Fibroblast of villous mesenchyme (primary cell): Measurements from ENCODE around the gene RPS6KA1. TPM values are rescaled to one million over a fixed set of nuclear protein-coding genes. Genes with fewer than 3 reads are reported as not detected.
"Not testable (repeated sequence)": the region's sequence is repeated elsewhere in the genome, so short reads cannot be mapped to it uniquely, and the experiment has no call there.

Experiments
- DNase-seq: peaks from one replicate; pipeline ENCODE4 v3.0.0-alpha.2; 2010; ENCODE audit warnings: low read depth
- H3K4me3 ChIP-seq: 2 replicates; pipeline ENCODE4 v1.5.1; 2011; ENCODE audit warnings: low read depth, mild to moderate bottlenecking, low read length
- CTCF ChIP-seq: IDR thresholded peaks from 2 replicates; pipeline ENCODE4 v1.5.1; 2012; ENCODE audit warnings: low read depth, mild to moderate bottlenecking, low read length; ENCODE audit not compliant: insufficient read depth
- total RNA-seq: library from RNA; depleted of rRNA; stranded (reverse); fragments of >200 nt; gene quantifications from 2 replicates; pipeline ENCODE4 v1.2.3, GENCODE V29; 2012

Gene RPS6KA1
- total RNA-seq, 1 donor: 6.9 TPM

DNA sequence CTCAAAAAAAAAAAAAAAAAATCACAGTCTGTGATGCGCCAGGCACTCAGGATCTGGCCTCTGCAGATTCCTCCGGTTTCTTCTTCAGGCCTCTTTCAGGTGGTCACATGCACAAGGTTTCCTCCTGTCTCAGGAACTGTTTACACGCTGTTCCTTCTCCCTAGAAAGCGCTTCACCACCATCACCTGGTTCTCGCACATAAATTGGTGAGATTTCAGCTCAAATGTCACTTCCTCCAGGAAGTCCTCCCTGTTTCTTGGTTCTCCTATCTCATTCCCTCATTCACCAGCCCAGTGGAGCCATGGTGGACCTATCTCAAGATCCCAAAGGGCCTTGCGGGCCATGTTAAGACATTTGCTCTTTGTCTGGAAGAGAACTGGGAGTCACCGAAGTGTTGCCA is 30.7 kb upstream of the RPS6KA1 start:
- TF ChIP-seq CTCF: no peak
- DNase-seq: no peak
- H3K4me3 ChIP-seq: no peak overlapping the region

DNA sequence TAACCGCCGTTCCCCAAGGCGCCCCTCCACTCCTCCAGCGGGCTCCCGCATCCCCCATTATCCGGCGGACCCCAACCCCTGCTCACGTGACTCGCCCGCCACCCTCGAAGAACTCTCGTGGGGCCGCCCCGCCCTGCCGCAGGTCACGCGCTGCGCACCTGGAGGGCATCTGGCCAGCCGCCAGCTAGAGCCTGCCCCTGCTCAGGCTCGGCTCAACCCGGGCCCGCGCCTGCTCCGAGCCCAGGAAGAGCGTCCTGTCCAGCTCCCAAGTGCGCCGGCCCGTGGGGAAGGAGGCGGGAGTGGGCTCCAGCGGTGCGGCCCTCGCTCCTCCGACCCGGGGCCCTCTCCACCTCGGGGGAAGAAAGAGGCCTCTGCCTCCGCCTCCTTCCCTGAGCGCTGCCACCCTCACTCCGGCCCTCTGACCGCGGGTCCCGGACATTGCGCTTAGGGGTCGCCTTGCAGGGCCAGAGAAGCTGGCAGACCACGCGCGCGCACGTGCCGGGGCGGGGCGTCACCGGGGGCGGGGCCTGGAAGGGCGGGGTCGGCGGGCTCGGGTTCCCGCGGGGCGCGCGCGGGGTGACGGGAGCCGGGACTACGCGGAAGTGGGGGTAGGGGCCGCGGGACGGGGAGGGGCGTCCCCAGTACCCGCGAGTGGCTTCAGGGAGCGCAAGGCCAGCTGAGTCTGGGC is 28.9 kb upstream of the RPS6KA1 start:
- DNase-seq: peak; percentile 80
- no peak for TF ChIP-seq CTCF
- H3K4me3 ChIP-seq: peak overlapping the region; percentile 74

GRCh38 chr1:26510711-26511110 is 18.9 kb upstream of the RPS6KA1 start:
- H3K4me3 ChIP-seq, DNase-seq: not testable (repeated sequence)

DNA sequence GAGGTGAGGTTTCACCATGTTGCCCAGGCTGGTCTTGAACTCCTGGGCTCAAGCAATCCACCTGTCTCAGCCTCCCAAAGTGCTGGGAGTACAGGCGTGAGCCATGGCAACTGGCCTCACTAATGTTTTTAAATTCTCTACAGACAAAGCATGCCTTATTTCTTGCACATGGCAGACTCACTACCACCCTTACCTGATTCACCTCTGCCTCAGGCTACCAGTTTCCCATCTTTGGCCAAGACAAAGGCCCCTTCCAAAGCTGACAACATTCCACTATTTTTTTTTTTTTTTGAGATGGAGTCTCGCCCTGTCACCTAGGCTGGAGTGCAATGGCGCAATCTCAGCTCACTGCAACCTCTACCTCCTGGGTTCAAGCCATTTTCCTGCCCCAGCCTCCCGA is 13.7 kb upstream of the RPS6KA1 start:
- DNase-seq, H3K4me3 ChIP-seq: not testable (repeated sequence)

- DNase-seq: no peak
- no peak overlapping the region for H3K4me3 ChIP-seq
- TF ChIP-seq CTCF: no peak
Observed at GRCh38 chr1:26516987-26517765, 12.4 kb upstream of the RPS6KA1 start.

GRCh38 chr1:26517766-26518049 is 11.9 kb upstream of the RPS6KA1 start:
- no peak overlapping the region for H3K4me3 ChIP-seq
- TF ChIP-seq CTCF: no peak
- DNase-seq: no peak

- no peak for TF ChIP-seq CTCF
- peak; percentile 16 for DNase-seq
- H3K4me3 ChIP-seq: no peak overlapping the region
Observed at GRCh38 chr1:26518355-26518754, 11.2 kb upstream of the RPS6KA1 start.

DNA sequence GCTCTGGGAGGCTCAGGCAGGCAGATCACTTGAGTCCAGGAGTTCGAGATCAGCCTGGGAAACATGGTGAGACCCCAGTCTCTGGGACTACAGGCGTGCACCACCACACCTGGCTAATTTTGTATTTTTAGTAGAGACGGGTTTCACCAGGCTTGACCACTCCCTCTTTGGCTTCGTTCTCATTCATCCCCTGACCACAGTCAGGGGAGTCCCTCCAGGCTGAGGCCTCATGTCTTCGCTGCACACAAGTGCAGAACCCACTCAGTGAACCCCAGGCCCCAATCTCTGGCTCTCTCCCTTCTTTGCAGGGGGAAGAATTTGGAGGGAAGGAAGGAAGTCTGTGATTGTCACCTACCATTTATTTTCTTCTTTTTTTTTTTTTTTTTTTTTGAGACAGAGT is 9.2 kb upstream of the RPS6KA1 start:
- no peak for DNase-seq
- H3K4me3 ChIP-seq: no peak overlapping the region
- TF ChIP-seq CTCF: no peak
